ENCODE data around the gene DRAXIN. TPM values are rescaled to one million over a fixed set of nuclear protein-coding genes. Genes with fewer than 3 reads are reported as not detected.

The DRAXIN gene
- total RNA-seq, 1 donor from 2014 or later: 0.05 TPM

GRCh38 chr1:11721311-11721710 is 29.8 kb downstream of the DRAXIN start:
- intact Hi-C loops (cut with micrococcal nuclease): loop anchor here (10.0 kb wide), 1 partner anchor 67 kb away; the partner anchor contains the start of genes FBXO2 and FBXO44
- Histone ChIP-seq H3K27me3 (ENCODE audit: low read depth) (peaks cover 13% of the 10 kb centered on the region), H3K27ac (replicated peaks) (no peak overlapping the region), H3K4me1 (peaks cover 10% of the 10 kb centered on the region), H3K9me3 (replicated peaks) (no peaks in the 10 kb centered on the region), H3K36me3 (no peaks in the 10 kb centered on the region), H3K4me3 (no peak overlapping the region)
- no peak for DNase-seq
- no peak for TF ChIP-seq CTCF (IDR thresholded peaks at IDR 0.05; ENCODE audit: borderline replicate concordance)

DNA sequence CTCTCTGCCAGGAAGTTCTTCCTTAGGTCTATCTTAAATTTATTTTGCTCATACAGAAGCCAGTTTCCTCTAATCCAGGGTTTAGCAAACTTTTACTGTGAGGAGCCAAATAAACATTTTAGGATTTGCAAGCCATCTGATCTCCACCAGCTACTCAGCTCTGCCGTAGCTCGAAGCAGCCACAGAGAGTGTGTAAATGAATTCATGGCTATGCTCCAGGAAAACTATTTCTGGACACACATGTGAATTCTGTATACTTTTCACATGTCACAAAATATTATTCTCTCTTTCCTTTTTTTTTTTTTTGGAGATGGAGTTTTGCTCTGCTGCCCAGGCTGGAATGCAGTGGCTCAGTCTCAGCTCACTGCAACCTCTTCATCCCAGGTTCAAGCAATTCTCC is 31.0 kb downstream of the DRAXIN start:
- no peak for DNase-seq
- H3K4me3 ChIP-seq: no peak overlapping the region
- H3K36me3 ChIP-seq: no peaks in the 10 kb centered on the region
- intact Hi-C loops (cut with micrococcal nuclease): loop anchor here (10.0 kb wide), 1 partner anchor 68 kb away; the partner anchor contains the start of genes FBXO2 and FBXO44
- H3K4me1 ChIP-seq: peaks cover 10% of the 10 kb centered on the region
- H3K27me3 ChIP-seq (ENCODE audit: low read depth): peaks cover under 1% of the 10 kb centered on the region
- H3K9me3 ChIP-seq (replicated peaks): no peaks in the 10 kb centered on the region
- H3K27ac ChIP-seq (replicated peaks): no peak overlapping the region
- TF ChIP-seq CTCF (IDR thresholded peaks at IDR 0.05; ENCODE audit: borderline replicate concordance): no peak

GRCh38 chr1:11725616-11726015 is 34.1 kb downstream of the DRAXIN start:
- no peak for TF ChIP-seq CTCF (IDR thresholded peaks at IDR 0.05; ENCODE audit: borderline replicate concordance)
- no peaks in the 10 kb centered on the region for H3K36me3 ChIP-seq
- intact Hi-C loops (cut with micrococcal nuclease): loop anchor here (10.0 kb wide), 1 partner anchor 71 kb away; the partner anchor contains the start of genes FBXO2 and FBXO44
- H3K4me3 ChIP-seq: no peak overlapping the region
- H3K27ac ChIP-seq (replicated peaks): no peak overlapping the region
- no peaks in the 10 kb centered on the region for H3K9me3 ChIP-seq (replicated peaks)
- DNase-seq: no peak
- H3K27me3 ChIP-seq (ENCODE audit: low read depth): no peaks in the 10 kb centered on the region
- H3K4me1 ChIP-seq: peaks cover 13% of the 10 kb centered on the region

DNA sequence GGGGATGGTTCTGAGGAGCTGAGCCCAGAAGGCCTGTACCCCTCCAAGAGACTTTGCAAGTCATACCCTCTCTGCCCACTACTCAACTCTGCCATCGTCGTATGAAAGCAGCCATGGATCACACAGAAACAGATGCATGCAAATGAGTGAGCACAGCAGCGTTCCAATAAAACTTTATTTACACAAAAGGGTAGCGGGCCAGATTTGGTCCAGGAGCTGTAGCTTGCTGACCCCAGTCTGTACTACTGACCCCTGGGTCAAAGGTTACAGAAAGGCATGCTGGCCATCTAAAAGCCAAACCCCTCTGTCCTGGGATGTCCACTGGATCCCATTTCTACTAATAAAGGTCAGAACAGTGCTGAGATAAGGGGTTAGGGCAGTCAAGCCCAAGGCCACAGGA is 35.6 kb downstream of the DRAXIN start:
- TF ChIP-seq CTCF (IDR thresholded peaks at IDR 0.05; ENCODE audit: borderline replicate concordance): no peak
- no peaks in the 10 kb centered on the region for H3K9me3 ChIP-seq (replicated peaks)
- no peak overlapping the region for H3K4me3 ChIP-seq
- no peaks in the 10 kb centered on the region for H3K36me3 ChIP-seq
- no peak for DNase-seq
- peaks cover 28% of the 10 kb centered on the region for H3K4me1 ChIP-seq
- no peaks in the 10 kb centered on the region for H3K27me3 ChIP-seq (ENCODE audit: low read depth)
- H3K27ac ChIP-seq (replicated peaks): no peak overlapping the region
- intact Hi-C loops (cut with micrococcal nuclease): loop anchor here (10.0 kb wide), 1 partner anchor 72 kb away; the partner anchor contains the start of genes FBXO2 and FBXO44

DNA sequence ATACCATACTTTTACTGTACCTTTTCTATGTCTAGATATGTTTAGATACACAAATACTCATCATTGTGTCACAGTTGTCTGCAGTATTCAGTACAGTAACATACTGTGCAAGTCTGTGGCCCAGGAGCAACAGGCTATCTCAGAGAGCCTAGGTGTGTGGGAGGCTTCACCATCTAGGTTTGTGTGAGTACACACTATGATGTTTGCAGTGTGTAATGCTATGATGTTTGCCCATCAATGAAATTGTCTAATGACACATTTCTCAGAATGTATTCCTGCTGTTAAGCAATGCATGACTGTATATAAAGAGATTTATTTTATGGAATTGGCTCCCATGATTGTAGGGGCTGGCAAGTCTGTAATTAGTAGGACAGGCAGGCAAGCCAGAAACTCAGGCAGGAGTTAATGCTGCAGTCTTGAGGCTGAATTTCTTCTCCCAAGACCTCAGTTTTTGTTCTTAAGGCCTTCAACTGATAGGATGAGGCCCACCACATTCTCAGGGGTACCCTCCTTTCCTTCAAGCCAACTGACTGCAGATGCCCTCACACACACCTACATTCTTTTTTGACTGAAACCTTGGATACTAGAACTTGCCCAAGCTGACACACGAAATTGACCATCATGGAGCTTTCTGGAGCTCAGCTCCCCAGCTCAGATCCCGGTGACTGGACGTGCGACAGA is 36.8 kb downstream of the DRAXIN start:
- TF ChIP-seq CTCF (IDR thresholded peaks at IDR 0.05; ENCODE audit: borderline replicate concordance): no peak

More for the DNA sequence above, 36.8 kb downstream of the DRAXIN start:
- H3K27ac ChIP-seq (replicated peaks): no peak overlapping the region
- DNase-seq: no peak
- intact Hi-C loops (cut with micrococcal nuclease): loop anchor here (10.0 kb wide), 1 partner anchor 73 kb away; the partner anchor contains the start of genes FBXO2 and FBXO44
- no peaks in the 10 kb centered on the region for H3K27me3 ChIP-seq (ENCODE audit: low read depth)
- no peaks in the 10 kb centered on the region for H3K9me3 ChIP-seq (replicated peaks)
- H3K4me3 ChIP-seq: no peak overlapping the region
- H3K36me3 ChIP-seq: no peaks in the 10 kb centered on the region
- peaks cover 37% of the 10 kb centered on the region for H3K4me1 ChIP-seq
